ENCODE data around the gene TAS1R1. TPM values are rescaled to one million over a fixed set of nuclear protein-coding genes. Genes with fewer than 3 reads are reported as not detected.

The TAS1R1 gene
- polyA plus RNA-seq, 1 donor = 0.27 TPM

GRCh38 chr1:6581561-6582305, 26.6 kb downstream of the TAS1R1 start:
- no CpG with 5 or more reads among the region's 10 CpGs for WGBS (ENCODE audit: insufficient coverage, low lambda C conversion rate)
- Histone ChIP-seq H3K4me3 (ENCODE audit: low read length) (peak overlapping the region; percentile 6), H3K27ac (ENCODE audit: low read length) (peak overlapping the region; percentile 72), H3K36me3 (ENCODE audit: control insufficient read depth, insufficient read depth, low read length) (peaks cover 10% of the 10 kb centered on the region), H3K9me3 (ENCODE audit: control insufficient read depth, low read depth, low read length) (no peaks in the 10 kb centered on the region), H3K27me3 (ENCODE audit: control insufficient read depth, insufficient read depth, low read length) (no peaks in the 10 kb centered on the region), H3K4me1 (ENCODE audit: control insufficient read depth, insufficient read depth, low read length) (peaks cover 27% of the 10 kb centered on the region)
- no peak for DNase-seq

DNA sequence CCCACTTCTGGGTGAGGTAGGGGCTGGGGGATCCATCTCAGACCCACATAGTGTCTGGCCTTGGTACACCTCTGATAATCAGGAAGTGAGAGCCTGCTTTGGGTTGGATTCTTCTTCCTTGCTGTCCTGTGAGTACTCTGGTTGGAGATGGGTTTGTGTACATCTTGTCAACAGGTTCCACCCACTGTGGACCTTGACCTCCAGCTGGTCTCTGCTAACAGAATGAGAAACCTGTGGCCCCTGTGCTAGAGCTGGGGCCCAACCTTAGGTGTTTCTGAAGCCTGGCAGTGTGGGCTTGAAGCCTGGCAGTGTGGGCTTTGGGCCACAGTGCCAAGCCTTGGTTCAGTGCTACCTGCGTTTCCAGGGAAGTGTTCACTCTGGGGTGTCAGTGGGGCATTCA, 27.3 kb downstream of the TAS1R1 start:
- peak overlapping the region; percentile 6 for H3K4me3 ChIP-seq (ENCODE audit: low read length)
- H3K27me3 ChIP-seq (ENCODE audit: control insufficient read depth, insufficient read depth, low read length) = no peaks in the 10 kb centered on the region
- peak overlapping the region; percentile 72 for H3K27ac ChIP-seq (ENCODE audit: low read length)
- peak; percentile 88 to 95 for DNase-seq
- H3K9me3 ChIP-seq (ENCODE audit: control insufficient read depth, low read depth, low read length) = no peaks in the 10 kb centered on the region
- H3K4me1 ChIP-seq (ENCODE audit: control insufficient read depth, insufficient read depth, low read length) = peaks cover 27% of the 10 kb centered on the region
- peaks cover 14% of the 10 kb centered on the region for H3K36me3 ChIP-seq (ENCODE audit: control insufficient read depth, insufficient read depth, low read length)
- WGBS (ENCODE audit: insufficient coverage, low lambda C conversion rate) = no CpG with 5 or more reads among the region's 1 CpG

DNA sequence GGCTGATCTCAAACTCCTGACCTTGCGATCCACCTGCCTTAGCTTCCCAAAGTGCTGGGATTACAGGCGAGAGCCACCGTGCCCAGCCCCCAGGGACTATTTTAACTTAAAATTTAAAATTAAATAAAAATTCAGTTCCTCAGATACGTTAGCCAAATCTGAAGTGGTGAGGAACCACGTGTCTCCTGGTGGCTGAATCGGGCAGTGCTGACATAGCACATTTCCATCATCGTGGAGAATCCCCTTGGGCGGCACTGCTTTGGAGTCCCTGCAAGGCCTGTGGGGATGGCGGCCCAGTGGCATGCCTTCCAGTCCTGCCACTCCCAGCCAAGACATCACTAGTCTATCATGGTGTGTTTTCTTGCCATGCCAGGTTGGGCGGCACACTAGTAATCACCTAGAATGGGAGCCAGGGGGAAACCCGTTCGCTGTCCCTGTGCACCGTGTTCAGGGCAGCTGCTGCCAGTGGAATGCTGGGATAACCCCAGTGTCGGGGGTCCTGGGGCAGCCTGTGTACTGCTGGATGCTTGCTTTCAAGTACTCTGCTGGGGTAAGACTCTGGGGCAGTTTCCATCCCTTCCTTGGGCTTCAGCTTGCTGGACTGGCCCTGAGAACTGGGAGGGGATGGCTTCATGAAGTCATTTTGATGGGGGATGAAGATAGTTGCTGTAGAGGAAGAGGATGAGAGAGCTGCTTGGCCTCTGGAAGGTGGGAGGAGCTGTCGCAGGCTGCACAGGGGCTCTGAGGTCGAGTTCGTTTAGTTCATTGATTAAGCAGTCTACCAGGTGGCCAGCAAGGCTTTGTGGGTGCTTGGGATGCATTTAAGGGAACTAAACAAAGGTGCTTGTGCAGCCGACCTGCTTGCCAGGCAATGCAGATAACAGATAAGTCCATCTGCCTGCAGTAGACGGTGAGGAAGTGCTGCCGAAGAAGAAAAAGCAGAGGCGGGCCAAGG, 29.3 kb downstream of the TAS1R1 start:
- DNase-seq = no peak
- Histone ChIP-seq H3K9me3 (ENCODE audit: control insufficient read depth, low read depth, low read length) (no peaks in the 10 kb centered on the region), H3K27ac (ENCODE audit: low read length) (no peak overlapping the region), H3K36me3 (ENCODE audit: control insufficient read depth, insufficient read depth, low read length) (peaks cover 34% of the 10 kb centered on the region), H3K4me3 (ENCODE audit: low read length) (no peak overlapping the region), H3K27me3 (ENCODE audit: control insufficient read depth, insufficient read depth, low read length) (no peaks in the 10 kb centered on the region), H3K4me1 (ENCODE audit: control insufficient read depth, insufficient read depth, low read length) (peaks cover 23% of the 10 kb centered on the region)
- WGBS (ENCODE audit: insufficient coverage, low lambda C conversion rate) = 80% methylated on average over 2 of the region's 21 CpGs

GRCh38 chr1:6585081-6585722, 30.1 kb downstream of the TAS1R1 start:
- WGBS (ENCODE audit: insufficient coverage, low lambda C conversion rate) = 100% methylated on average over 2 of the region's 12 CpGs
- H3K4me1 ChIP-seq (ENCODE audit: control insufficient read depth, insufficient read depth, low read length) = peaks cover 22% of the 10 kb centered on the region
- no peak for DNase-seq
- no peak overlapping the region for H3K27ac ChIP-seq (ENCODE audit: low read length)
- H3K4me3 ChIP-seq (ENCODE audit: low read length) = no peak overlapping the region
- H3K27me3 ChIP-seq (ENCODE audit: control insufficient read depth, insufficient read depth, low read length) = no peaks in the 10 kb centered on the region
- no peaks in the 10 kb centered on the region for H3K9me3 ChIP-seq (ENCODE audit: control insufficient read depth, low read depth, low read length)
- peaks cover 42% of the 10 kb centered on the region for H3K36me3 ChIP-seq (ENCODE audit: control insufficient read depth, insufficient read depth, low read length)

DNA sequence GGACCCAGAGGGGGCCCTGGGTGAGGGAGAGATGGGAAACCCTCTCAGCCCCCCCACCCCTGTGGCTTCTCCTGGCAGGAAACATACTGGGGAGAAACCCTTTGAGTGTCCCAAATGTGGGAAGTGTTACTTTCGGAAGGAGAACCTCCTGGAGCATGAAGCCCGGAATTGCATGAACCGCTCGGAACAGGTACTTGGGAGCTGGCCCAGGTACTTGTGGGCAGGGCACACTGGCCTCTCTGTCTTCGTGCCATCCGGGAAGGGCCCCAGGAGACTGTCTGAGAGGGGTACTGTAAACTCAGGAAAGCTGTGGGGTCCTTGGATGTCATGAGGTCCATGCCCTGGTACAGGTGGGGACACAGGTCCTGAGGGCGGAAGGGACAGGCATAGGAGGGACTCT, 30.7 kb downstream of the TAS1R1 start:
- WGBS (ENCODE audit: insufficient coverage, low lambda C conversion rate) = no CpG with 5 or more reads among the region's 7 CpGs
- Histone ChIP-seq H3K27me3 (ENCODE audit: control insufficient read depth, insufficient read depth, low read length) (no peaks in the 10 kb centered on the region), H3K36me3 (ENCODE audit: control insufficient read depth, insufficient read depth, low read length) (peaks cover 48% of the 10 kb centered on the region), H3K4me3 (ENCODE audit: low read length) (no peak overlapping the region), H3K4me1 (ENCODE audit: control insufficient read depth, insufficient read depth, low read length) (peaks cover 18% of the 10 kb centered on the region), H3K9me3 (ENCODE audit: control insufficient read depth, low read depth, low read length) (no peaks in the 10 kb centered on the region), H3K27ac (ENCODE audit: low read length) (no peak overlapping the region)
- no peak for DNase-seq

DNA sequence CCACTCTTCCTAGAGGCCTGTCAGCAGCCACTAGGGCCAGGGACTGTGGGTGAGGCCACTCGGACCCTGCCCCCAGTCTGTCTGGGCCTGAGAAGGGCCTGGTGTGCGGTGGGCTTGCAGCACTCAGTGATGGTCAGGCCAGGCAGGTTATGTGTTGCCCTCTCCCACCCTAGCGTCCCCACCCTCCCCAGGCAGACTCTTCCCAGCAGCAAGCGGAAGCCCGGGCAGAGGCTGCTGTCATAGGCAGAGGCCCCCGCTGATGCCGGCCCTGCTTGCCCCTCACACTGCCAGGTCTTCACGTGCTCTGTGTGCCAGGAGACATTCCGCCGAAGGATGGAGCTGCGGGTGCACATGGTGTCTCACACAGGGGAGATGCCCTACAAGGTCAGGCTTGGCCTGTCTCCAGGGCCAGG, 31.3 kb downstream of the TAS1R1 start:
- Histone ChIP-seq H3K27me3 (ENCODE audit: control insufficient read depth, insufficient read depth, low read length) (no peaks in the 10 kb centered on the region), H3K4me3 (ENCODE audit: low read length) (no peak overlapping the region), H3K9me3 (ENCODE audit: control insufficient read depth, low read depth, low read length) (no peaks in the 10 kb centered on the region), H3K36me3 (ENCODE audit: control insufficient read depth, insufficient read depth, low read length) (peaks cover 53% of the 10 kb centered on the region), H3K27ac (ENCODE audit: low read length) (no peak overlapping the region), H3K4me1 (ENCODE audit: control insufficient read depth, insufficient read depth, low read length) (peaks cover 13% of the 10 kb centered on the region)
- no peak for DNase-seq
- WGBS (ENCODE audit: insufficient coverage, low lambda C conversion rate) = no CpG with 5 or more reads among the region's 11 CpGs

GRCh38 chr1:6587261-6588005, 32.3 kb downstream of the TAS1R1 start:
- DNase-seq = no peak
- Histone ChIP-seq H3K4me1 (ENCODE audit: control insufficient read depth, insufficient read depth, low read length) (peaks cover 8% of the 10 kb centered on the region), H3K4me3 (ENCODE audit: low read length) (no peak overlapping the region), H3K36me3 (ENCODE audit: control insufficient read depth, insufficient read depth, low read length) (peaks cover 63% of the 10 kb centered on the region), H3K27me3 (ENCODE audit: control insufficient read depth, insufficient read depth, low read length) (no peaks in the 10 kb centered on the region), H3K27ac (ENCODE audit: low read length) (no peak overlapping the region), H3K9me3 (ENCODE audit: control insufficient read depth, low read depth, low read length) (no peaks in the 10 kb centered on the region)
- WGBS (ENCODE audit: insufficient coverage, low lambda C conversion rate) = no CpG with 5 or more reads among the region's 13 CpGs

- H3K4me1 ChIP-seq (ENCODE audit: control insufficient read depth, insufficient read depth, low read length) = no peaks in the 10 kb centered on the region
- no peak overlapping the region for H3K27ac ChIP-seq (ENCODE audit: low read length)
- 87% methylated on average over 3 of the region's 25 CpGs for WGBS (ENCODE audit: insufficient coverage, low lambda C conversion rate)
- H3K36me3 ChIP-seq (ENCODE audit: control insufficient read depth, insufficient read depth, low read length) = peaks cover 72% of the 10 kb centered on the region
- no peaks in the 10 kb centered on the region for H3K27me3 ChIP-seq (ENCODE audit: control insufficient read depth, insufficient read depth, low read length)
- H3K9me3 ChIP-seq (ENCODE audit: control insufficient read depth, low read depth, low read length) = no peaks in the 10 kb centered on the region
- H3K4me3 ChIP-seq (ENCODE audit: low read length) = no peak overlapping the region
- no peak for DNase-seq
These were observed 33.2 kb downstream of the TAS1R1 start for GRCh38 chr1:6588128-6588892.

DNA sequence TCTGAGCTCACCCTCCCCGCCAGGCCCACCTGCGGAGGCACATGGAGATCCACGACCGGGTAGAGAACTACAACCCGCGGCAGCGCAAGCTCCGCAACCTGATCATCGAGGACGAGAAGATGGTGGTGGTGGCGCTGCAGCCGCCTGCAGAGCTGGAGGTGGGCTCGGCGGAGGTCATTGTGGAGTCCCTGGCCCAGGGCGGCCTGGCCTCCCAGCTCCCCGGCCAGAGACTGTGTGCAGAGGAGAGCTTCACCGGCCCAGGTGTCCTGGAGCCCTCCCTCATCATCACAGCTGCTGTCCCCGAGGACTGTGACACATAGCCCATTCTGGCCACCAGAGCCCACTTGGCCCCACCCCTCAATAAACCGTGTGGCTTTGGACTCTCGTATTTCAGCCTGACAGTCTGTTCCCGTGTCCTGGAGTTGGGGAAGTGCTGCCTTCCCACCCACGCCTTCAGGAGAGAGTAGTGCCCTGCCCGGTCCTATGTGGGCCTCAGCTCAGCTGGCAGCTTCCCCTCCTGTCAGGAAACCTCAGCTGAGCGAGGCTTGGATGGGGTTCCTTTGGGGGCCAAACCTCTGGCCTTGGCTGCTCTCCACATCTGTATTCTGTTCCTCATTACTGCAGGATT, 33.9 kb downstream of the TAS1R1 start:
- no peak overlapping the region for H3K27ac ChIP-seq (ENCODE audit: low read length)
- peaks cover 79% of the 10 kb centered on the region for H3K36me3 ChIP-seq (ENCODE audit: control insufficient read depth, insufficient read depth, low read length)
- H3K4me1 ChIP-seq (ENCODE audit: control insufficient read depth, insufficient read depth, low read length) = no peaks in the 10 kb centered on the region
- H3K4me3 ChIP-seq (ENCODE audit: low read length) = no peak overlapping the region
- no peak for DNase-seq
- no CpG with 5 or more reads among the region's 24 CpGs for WGBS (ENCODE audit: insufficient coverage, low lambda C conversion rate)
- no peaks in the 10 kb centered on the region for H3K27me3 ChIP-seq (ENCODE audit: control insufficient read depth, insufficient read depth, low read length)
- H3K9me3 ChIP-seq (ENCODE audit: control insufficient read depth, low read depth, low read length) = no peaks in the 10 kb centered on the region

Data from large intestine (tissue), 3 donors.